Calu3 (cell line): ENCODE results near the gene NEURL1. TPM values are rescaled to one million over a fixed set of nuclear protein-coding genes. Genes with fewer than 3 reads are reported as not detected.

Experiments used
- BruUV-seq: library from RNA; stranded (reverse); fragments of 400-500 nt; replicated peaks from 2 replicates; lab custom pipeline; 2021; lab: Mats Ljungman, UMichigan
- CTCF ChIA-PET: fragments of 300-600 bp; sonication (Branson Sonifier 250); formaldehyde crosslinking; loops from one replicate; lab custom pipeline; 2022; ENCODE audit warnings: antibody characterized with exemption; lab: Charles Lee
- DNase-seq: peaks from one replicate; pipeline ENCODE4 v3.0.0; 2022
- H3K27ac Mint-ChIP-seq: one replicate; pipeline ENCODE4 v1.8.0; 2022; ENCODE audit warnings: mixed read lengths; ENCODE audit not compliant: unreplicated experiment
- H3K27me3 Mint-ChIP-seq: one replicate; pipeline ENCODE4 v1.8.0; 2022; ENCODE audit warnings: mixed read lengths; ENCODE audit not compliant: unreplicated experiment
- H3K36me3 Mint-ChIP-seq: one replicate; pipeline ENCODE4 v1.8.0; 2022; ENCODE audit warnings: mild to moderate bottlenecking, moderate library complexity, mixed read lengths; ENCODE audit not compliant: insufficient read depth, unreplicated experiment
- H3K4me1 Mint-ChIP-seq: one replicate; pipeline ENCODE4 v1.8.0; 2022; ENCODE audit warnings: mild to moderate bottlenecking, low read depth, mixed read lengths; ENCODE audit not compliant: unreplicated experiment
- H3K4me3 Mint-ChIP-seq: one replicate; pipeline ENCODE4 v1.8.0; 2022; ENCODE audit warnings: mild to moderate bottlenecking, low read depth, moderate library complexity, mixed read lengths; ENCODE audit not compliant: unreplicated experiment
- H3K9me3 Mint-ChIP-seq: one replicate; pipeline ENCODE4 v1.8.0; 2022; ENCODE audit warnings: low read depth, mixed read lengths; ENCODE audit not compliant: unreplicated experiment
- CTCF ChIP-seq: fragments of 200-600 bp; IDR thresholded peaks from one replicate; pipeline ENCODE4 v1.8.0; 2022; ENCODE audit warnings: antibody characterized with exemption; ENCODE audit not compliant: unreplicated experiment
- intact Hi-C: fragments of 100-400 bp; cut with micrococcal nuclease; formaldehyde crosslinking; loops from one replicate; pipeline ENCODE4 v1.10.0; 2022; ENCODE audit not compliant: unreplicated experiment
- total RNA-seq: library from RNA; stranded (reverse); gene quantifications from 2 replicates; pipeline ENCODE4 v1.2.3, GENCODE V29; 2022

Gene NEURL1
- total RNA-seq, 1 experiment from 2014 or later, result not detected

- H3K27me3 Mint-ChIP-seq, result no peaks in the 10 kb centered on the region
- CTCF ChIA-PET, result no interaction called here
- intact Hi-C loops, result no loop called here
- H3K36me3 Mint-ChIP-seq, result peaks cover 11% of the 10 kb centered on the region
- TF ChIP-seq CTCF, result no peak
- DNase-seq, result no peak
- no peak overlapping the region for H3K27ac Mint-ChIP-seq
- BruUV-seq, result no TSS peak
- no peak overlapping the region for H3K4me3 Mint-ChIP-seq
- H3K9me3 Mint-ChIP-seq, result no peaks in the 10 kb centered on the region
- H3K4me1 Mint-ChIP-seq, result peaks cover 18% of the 10 kb centered on the region
Measured at GRCh38 chr10:103454026-103454425, 39.5 kb upstream of the NEURL1 start.

GRCh38 chr10:103455235-103455634 is 38.3 kb upstream of the NEURL1 start:
- no peak overlapping the region for H3K27ac Mint-ChIP-seq

GRCh38 chr10:103456074-103456660 is 37.3 kb upstream of the NEURL1 start:
- BruUV-seq, result no TSS peak
- Mint-ChIP-seq H3K36me3 (peaks cover 5% of the 10 kb centered on the region), H3K9me3 (no peaks in the 10 kb centered on the region), H3K27ac (no peak overlapping the region), H3K27me3 (no peaks in the 10 kb centered on the region), H3K4me1 (peaks cover 3% of the 10 kb centered on the region), H3K4me3 (no peak overlapping the region)
- DNase-seq, result no peak
- intact Hi-C loops, result no loop called here
- no peak for TF ChIP-seq CTCF
- CTCF ChIA-PET, result no interaction called here

More at GRCh38 chr10:103455235-103455634, 38.3 kb upstream of the NEURL1 start:
- no peak for TF ChIP-seq CTCF
- DNase-seq, result no peak
- peaks cover 9% of the 10 kb centered on the region for H3K4me1 Mint-ChIP-seq
- intact Hi-C loops, result no loop called here
- H3K9me3 Mint-ChIP-seq, result no peaks in the 10 kb centered on the region
- H3K36me3 Mint-ChIP-seq, result peaks cover 5% of the 10 kb centered on the region
- H3K27me3 Mint-ChIP-seq, result no peaks in the 10 kb centered on the region
- no peak overlapping the region for H3K4me3 Mint-ChIP-seq
- no TSS peak for BruUV-seq
- CTCF ChIA-PET, result no interaction called here

- peaks cover under 1% of the 10 kb centered on the region for H3K36me3 Mint-ChIP-seq
- H3K27me3 Mint-ChIP-seq, result no peaks in the 10 kb centered on the region
- no peak for TF ChIP-seq CTCF
- no peak overlapping the region for H3K27ac Mint-ChIP-seq
- DNase-seq, result no peak
- no peak overlapping the region for H3K4me3 Mint-ChIP-seq
- CTCF ChIA-PET, result no interaction called here
- no peaks in the 10 kb centered on the region for H3K4me1 Mint-ChIP-seq
- BruUV-seq, result no TSS peak
- no peaks in the 10 kb centered on the region for H3K9me3 Mint-ChIP-seq
- intact Hi-C loops, result no loop called here
Measured at GRCh38 chr10:103457176-103457712, 36.3 kb upstream of the NEURL1 start.
